ENCODE data around the gene DYDC1. TPM values are rescaled to one million over a fixed set of nuclear protein-coding genes. Genes with fewer than 3 reads are reported as not detected.

The DYDC1 gene
- total RNA-seq, 4 donors from 2014 or later, result 1.1 TPM; not detected in 3

GRCh38 chr10:80289451-80290287 is 66.9 kb downstream of the DYDC1 start, which contains the start of gene MAT1A:
Gene MAT1A (minus strand): TSS chr10:80289658. CDS start chr10:80289423, 235 bp downstream.
- Histone ChIP-seq H3K27me3 (no peaks in the 10 kb centered on the region), H3K27ac (no peak within 1 kb of the TSS), H3K9me3 (no peaks in the 10 kb centered on the region), H3K4me3 (replicated peaks in 1 of 3) (no peak within 1 kb of the TSS), H3K4me1 (no peaks in the 10 kb centered on the region), H3K36me3 (no peaks in the 10 kb centered on the region)
- WGBS, 2 donors, result 30 to 35% methylated on average over 9 of the region's 9 CpGs
- TF ChIP-seq CTCF (IDR thresholded peaks at IDR 0.05) (peak in 2 of 6 experiments; percentile 29 to 32), POLR2A (IDR thresholded peaks at IDR 0.05) (no peak)
- intact Hi-C loops (cut with DNase I), result no loop called here
- DNase-seq, result peak; percentile 47 to 72

DNA sequence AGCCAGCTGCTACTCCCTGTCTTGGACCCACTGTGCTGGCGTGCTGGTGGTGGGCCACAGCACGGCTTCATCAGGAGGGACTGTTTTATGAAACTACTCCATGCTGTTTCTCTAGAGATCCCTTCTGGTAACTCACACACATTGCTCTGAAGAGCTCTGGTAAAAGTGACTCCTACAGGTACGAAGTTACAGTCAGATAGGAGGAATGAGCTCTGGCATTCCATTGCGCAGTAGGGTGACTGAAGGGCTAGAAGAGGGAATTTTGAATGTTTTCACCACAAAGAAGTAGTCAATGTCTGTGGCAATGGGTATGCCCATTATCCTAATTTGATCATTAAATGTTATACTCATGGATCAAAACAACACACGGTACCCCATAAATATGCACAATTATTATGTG is 67.7 kb downstream of the DYDC1 start:
- TF ChIP-seq CTCF (IDR thresholded peaks at IDR 0.05), result no peak
- no peak for TF ChIP-seq POLR2A (IDR thresholded peaks at IDR 0.05)
- H3K36me3 ChIP-seq, result no peaks in the 10 kb centered on the region
- no peaks in the 10 kb centered on the region for H3K27me3 ChIP-seq
- DNase-seq, result no peak
- no peaks in the 10 kb centered on the region for H3K9me3 ChIP-seq
- H3K4me3 ChIP-seq (replicated peaks in 1 of 3), result no peak overlapping the region
- no peak overlapping the region for H3K27ac ChIP-seq
- intact Hi-C loops (cut with DNase I), result no loop called here
- WGBS, 2 donors, result 90 to 94% methylated on average over 5 of the region's 5 CpGs
- no peaks in the 10 kb centered on the region for H3K4me1 ChIP-seq

Other genes with a start within 250 kb of the DYDC1 start
- gene PLAC9, start 224.0 kb downstream of the DYDC1 start, total RNA-seq, result 10 to 100 TPM in 3 of 4 donors, 1 to 10 TPM in 1; 5.5 to 65.6 (median 33.6) TPM
- 100 to 1,000 TPM in 1 of 4 donors, 10 to 100 TPM in 3; 77.5 to 106 (median 90.8) TPM for gene ANXA11, start 151.2 kb downstream of the DYDC1 start, total RNA-seq
- gene MAT1A, start 67.1 kb downstream of the DYDC1 start, total RNA-seq, result under 1 TPM in 3 of 4 donors, not detected in 1; 0.22 to 0.39 (median 0.25) TPM
- not detected for gene DYDC2, start within 50 bp of the DYDC1 start, total RNA-seq
- gene PRXL2A, start 51.8 kb upstream of the DYDC1 start, total RNA-seq, result 10 to 100 TPM; 68.2 to 93.3 (median 79.7) TPM
- 10 to 100 TPM; 61.6 to 83.4 (median 77.9) TPM for gene TSPAN14, start 97.6 kb upstream of the DYDC1 start, total RNA-seq
- 1 to 10 TPM in 2 of 4 donors, not detected in 2; 1.1 to 1.6 TPM for gene SH2D4B, start 181.1 kb upstream of the DYDC1 start, total RNA-seq

Data from thyroid gland (tissue), 4 donors.